IMR-90 (cell line): ENCODE results near the gene CENPX. TPM values are rescaled to one million over a fixed set of nuclear protein-coding genes. Genes with fewer than 3 reads are reported as not detected.

Experiments
- ATAC-seq: fragments of 200-7000 bp; cut with Tn5 transposase; 2 replicates; pipeline ENCODE4 v1.9.1; 2020; ENCODE audit warnings: low read depth, mild to moderate bottlenecking, moderate library complexity
- BruUV-seq: library from RNA; stranded (reverse); fragments of 400-500 nt; replicated peaks from 2 replicates; lab custom pipeline; 2021; lab: Mats Ljungman, UMichigan
- CTCF ChIA-PET: fragments of 300-600 bp; formaldehyde crosslinking; extraction: SDS; loops from one replicate; lab custom pipeline; 2021; ENCODE audit warnings: antibody characterized with exemption; lab: Yijun Ruan, JAX
- POLR2A ChIA-PET: fragments of 300-600 bp; sonication (Branson Sonifier 250); formaldehyde crosslinking; loops from one replicate; lab custom pipeline; 2022; ENCODE audit warnings: antibody characterized with exemption; ENCODE audit not compliant: unreplicated experiment; lab: Charles Lee
- DNase-seq: peaks from one replicate; pipeline ENCODE4 v3.0.0; 2013
- H2AFZ ChIP-seq: replicated peaks from 2 replicates; pipeline ENCODE3; 2013; ENCODE audit warnings: low read length, mild to moderate bottlenecking; ENCODE audit not compliant: poor library complexity
- H2AK5ac ChIP-seq: 2 replicates; pipeline ENCODE4 v1.6.1; 2013; ENCODE audit warnings: low read depth, low read length, inconsistent platforms
- H2AK9ac ChIP-seq: replicated peaks from 2 replicates; pipeline ENCODE3; 2013; ENCODE audit warnings: mild to moderate bottlenecking, low read depth, low read length, moderate library complexity; ENCODE audit not compliant: poor library complexity
- H2BK120ac ChIP-seq: 2 replicates; pipeline ENCODE4 v1.6.1; 2013; ENCODE audit warnings: low read depth, low read length, inconsistent platforms
- H2BK15ac ChIP-seq: 3 replicates; pipeline ENCODE4 v1.6.1; 2013; ENCODE audit warnings: low read depth, low read length, inconsistent platforms
- H2BK20ac ChIP-seq: 2 replicates; pipeline ENCODE4 v1.6.1; 2013; ENCODE audit warnings: low read depth, mild to moderate bottlenecking, inconsistent platforms, low read length, moderate library complexity
- H2BK5ac ChIP-seq: 2 replicates; pipeline ENCODE4 v1.6.1; 2013; ENCODE audit warnings: mild to moderate bottlenecking, low read depth, low read length, inconsistent platforms; ENCODE audit not compliant: poor library complexity, severe bottlenecking
- H3K14ac ChIP-seq: replicated peaks from 2 replicates; pipeline ENCODE4 v1.6.1; 2013; ENCODE audit warnings: low read depth, low read length, inconsistent platforms
- H3K18ac ChIP-seq: 2 replicates; pipeline ENCODE4 v1.6.1; 2013; ENCODE audit warnings: low read depth, low read length, control low read depth
- H3K23ac ChIP-seq: 2 replicates; pipeline ENCODE4 v1.6.1; 2013; ENCODE audit warnings: low read depth, low read length, inconsistent platforms
- H3K27ac ChIP-seq: 2 replicates; pipeline ENCODE4 v1.5.1; 2013; ENCODE audit warnings: mild to moderate bottlenecking, control low read depth, low read length; ENCODE audit not compliant: insufficient read depth
- H3K27me3 ChIP-seq: 2 replicates; pipeline ENCODE4 v1.6.1; 2013; ENCODE audit warnings: low read length; ENCODE audit not compliant: control insufficient read depth, insufficient read depth
- H3K36me3 ChIP-seq: 2 replicates; pipeline ENCODE4 v1.6.1; 2013; ENCODE audit warnings: low read length, mixed read lengths; ENCODE audit not compliant: control insufficient read depth, insufficient read depth
- H3K4ac ChIP-seq: 2 replicates; pipeline ENCODE4 v1.6.1; 2013; ENCODE audit warnings: low read depth, low read length, inconsistent platforms
- H3K4me1 ChIP-seq: 2 replicates; pipeline ENCODE4 v1.6.1; 2013; ENCODE audit warnings: low read length, mixed read lengths; ENCODE audit not compliant: control insufficient read depth, insufficient read depth
- H3K4me2 ChIP-seq: 2 replicates; pipeline ENCODE4 v1.6.1; 2013; ENCODE audit warnings: low read depth, mild to moderate bottlenecking, control low read depth, low read length, moderate library complexity
- H3K4me3 ChIP-seq: 2 replicates; pipeline ENCODE4 v1.5.1; 2013; ENCODE audit warnings: low read depth, mild to moderate bottlenecking, control low read depth, low read length, moderate library complexity; ENCODE audit not compliant: insufficient read depth
- H3K56ac ChIP-seq: 2 replicates; pipeline ENCODE4 v1.6.1; 2013; ENCODE audit warnings: low read length, inconsistent platforms; ENCODE audit not compliant: insufficient read depth; ENCODE audit errors: extremely low read depth
- H3K79me1 ChIP-seq, 2 experiments: 2 replicates each; pipeline ENCODE4 v1.6.1; 2013; ENCODE audit warnings: low read length in 2 of 2, inconsistent platforms in 1 of 2, low read depth in 1 of 2
- H3K9ac ChIP-seq: 2 replicates; pipeline ENCODE4 v1.6.1; 2013; ENCODE audit warnings: low read depth, low read length, control low read depth
- H3K9me1 ChIP-seq: 2 replicates; pipeline ENCODE4 v1.6.1; 2013; ENCODE audit warnings: low read length, inconsistent platforms; ENCODE audit not compliant: insufficient read depth
- H3K9me3 ChIP-seq: 2 replicates; pipeline ENCODE4 v1.6.1; 2013; ENCODE audit warnings: low read length; ENCODE audit not compliant: control insufficient read depth, insufficient read depth
- H4K20me1 ChIP-seq: 2 replicates; pipeline ENCODE4 v1.6.1; 2013; ENCODE audit warnings: low read length, inconsistent platforms; ENCODE audit not compliant: insufficient read depth
- H4K5ac ChIP-seq: 2 replicates; pipeline ENCODE4 v1.6.1; 2013; ENCODE audit warnings: mild to moderate bottlenecking, low read depth, low read length, control low read depth
- H4K8ac ChIP-seq, 2 experiments: 2 replicates each; pipeline ENCODE4 v1.6.1; 2013; ENCODE audit warnings: low read depth in 2 of 2, low read length in 2 of 2, control low read depth in 1 of 2, inconsistent platforms in 1 of 2
- H4K91ac ChIP-seq: 2 replicates; pipeline ENCODE4 v1.6.1; 2013; ENCODE audit warnings: low read depth, low read length, inconsistent platforms; ENCODE audit not compliant: insufficient read depth
- MAFK ChIP-seq: IDR thresholded peaks from 2 replicates; pipeline ENCODE4 v1.6.1; 2012; ENCODE audit warnings: low read depth, low read length, improper control_type of control experiment
- MAZ ChIP-seq: IDR thresholded peaks from 2 replicates; pipeline ENCODE4 v1.6.1; 2012; ENCODE audit warnings: low read depth, mild to moderate bottlenecking, low read length, improper control_type of control experiment, moderate library complexity, borderline replicate concordance
- USF2 ChIP-seq: fragments of 150-350 bp; IDR thresholded peaks from 2 replicates; pipeline ENCODE4 v1.6.1; 2017; ENCODE audit warnings: mild to moderate bottlenecking, antibody characterized with exemption, low read length, low read depth
- WGBS, 2 experiments: methylation state at CpG; one replicate each; pipeline versions ENCODE4 v1.1.5 to v1.1.7; 2013; ENCODE audit warnings: missing lambda C conversion rate in 2 of 2; ENCODE audit not compliant: insufficient read length in 1 of 2; ENCODE audit errors: extremely low coverage in 2 of 2; 5-methylcytosine and 5-hydroxymethylcytosine counted together
- dilution Hi-C: fragments of 300-500 bp; cut with HindIII; formaldehyde crosslinking; loops from one replicate; pipeline ENCODE4 v1.14.3; 2018; ENCODE audit warnings: low sequenced_read_pairs; ENCODE audit not compliant: unreplicated experiment
- in situ Hi-C: fragments of 300-500 bp; cut with MboI; formaldehyde crosslinking; loops from 3 replicates; pipeline ENCODE4 v1.14.3; 2019; ENCODE audit warnings: low sequenced_read_pairs, inconsistent platforms, mixed read lengths
- intact Hi-C: fragments of 100-400 bp; cut with micrococcal nuclease; formaldehyde crosslinking; loops from 2 replicates; pipeline ENCODE4 v1.10.0; 2022
- polyA plus RNA-seq, 3 experiments: library from polyadenylated mRNA; depleted of rRNA; stranded (reverse); fragments of >200 nt; gene quantifications; 2 replicates each; pipeline ENCODE4 v1.2.3, GENCODE V29; 2012; ENCODE audit warnings: low replicate concordance in 1 of 3
- total RNA-seq: library from RNA; depleted of rRNA; stranded (reverse); fragments of >200 nt; gene quantifications from 2 replicates; pipeline ENCODE4 v1.2.3, GENCODE V29; 2012

Gene CENPX
- total and polyA plus RNA-seq, 2 of the 4 experiments (the other 2 are of a cell fraction), result 44.8 to 86.8 TPM

- H3K27ac ChIP-seq, result no peak overlapping the region
- no peaks in the 10 kb centered on the region for H3K9me3 ChIP-seq
- dilution Hi-C loops (no loop called here), intact Hi-C loops (no loop called here), in situ Hi-C loops (no loop called here)
- peaks cover 83% of the 10 kb centered on the region for H3K36me3 ChIP-seq
- no peak overlapping the region for H3K23ac ChIP-seq
- no peaks in the 10 kb centered on the region; the same call in none of the 2 replicates for H4K20me1 ChIP-seq
- no peak overlapping the region for H2BK5ac ChIP-seq
- peaks cover 11 to 21% of the 10 kb centered on the region in 2 experiments for H3K79me1 ChIP-seq
- no peak overlapping the region for H2BK15ac ChIP-seq
- H2AFZ ChIP-seq, result no peak overlapping the region
- no peak overlapping the region for H3K9ac ChIP-seq
- H3K9me1 ChIP-seq, result no peaks in the 10 kb centered on the region
- no peak overlapping the region for H3K56ac ChIP-seq
- H2AK9ac ChIP-seq, result no peak overlapping the region
- H3K18ac ChIP-seq, result no peak overlapping the region
- CTCF ChIA-PET, result no interaction called here
- no peak overlapping the region for H3K14ac ChIP-seq
- H4K5ac ChIP-seq, result no peak overlapping the region
- peaks cover 1% of the 10 kb centered on the region; the same call in 1 of the 2 replicates for H3K4me1 ChIP-seq
- H2AK5ac ChIP-seq, result no peak overlapping the region
- WGBS, 2 experiments, result 86% methylated on average over 13 of the region's 17 CpGs; no CpG with 5 or more reads in 1 of the 2 experiments
- no peak overlapping the region for H3K4me2 ChIP-seq
- TF ChIP-seq MAFK (no peak), MAZ (no peak), USF2 (no peak)
- H3K4me3 ChIP-seq, result no peak overlapping the region
- ATAC-seq (no peak), DNase-seq (no peak)
- BruUV-seq, result no TSS peak
- no peak overlapping the region for H3K4ac ChIP-seq
- H4K91ac ChIP-seq, result no peak overlapping the region
- no peak overlapping the region for H2BK20ac ChIP-seq
- H2BK120ac ChIP-seq, result no peak overlapping the region
- H3K27me3 ChIP-seq, result no peaks in the 10 kb centered on the region
- POLR2A ChIA-PET, result no interaction called here
- no peak overlapping the region for H4K8ac ChIP-seq
Measured at GRCh38 chr17:82058230-82058854, 35.7 kb upstream of the CENPX start.
